Mucosa of gallbladder (tissue), 1 donor: ENCODE data around the gene ITSN1. TPM values are rescaled to one million over a fixed set of nuclear protein-coding genes. Genes with fewer than 3 reads are reported as not detected.
"Not testable (repeated sequence)": the region's sequence is repeated elsewhere in the genome, so short reads cannot be mapped to it uniquely, and the experiment has no call there.

Experiments used
- DNase-seq: peaks from one replicate; pipeline ENCODE4 v3.0.0-alpha.2; 2020; ENCODE audit warnings: low spot score
- total RNA-seq: library from RNA; stranded (reverse); gene quantifications from one replicate; pipeline ENCODE4 v1.2.1, GENCODE V29; 2021
- donor health status: DM: no; HTN: no; CAD: no.

ITSN1 gene
- total RNA-seq, 1 donor from 2014 or later, result 48.0 TPM

GRCh38 chr21:33651965-33652680 is 9.8 kb downstream of the ITSN1 start:
- no peak for DNase-seq

GRCh38 chr21:33654412-33654811 is 12.1 kb downstream of the ITSN1 start:
- no peak for DNase-seq

GRCh38 chr21:33655588-33656221 is 13.4 kb downstream of the ITSN1 start:
- peak; percentile 55 for DNase-seq

- no peak for DNase-seq
Measured at GRCh38 chr21:33657124-33657820, 15.0 kb downstream of the ITSN1 start.

- no peak for DNase-seq
Measured at GRCh38 chr21:33658919-33659567, 16.7 kb downstream of the ITSN1 start.

- no peak for DNase-seq
Measured at GRCh38 chr21:33659568-33659949, 17.3 kb downstream of the ITSN1 start.

GRCh38 chr21:33660406-33660805 is 18.1 kb downstream of the ITSN1 start:
- no peak for DNase-seq

GRCh38 chr21:33661146-33661545 is 18.8 kb downstream of the ITSN1 start:
- DNase-seq, result no peak

- DNase-seq, result no peak
Measured at GRCh38 chr21:33662046-33662445, 19.7 kb downstream of the ITSN1 start.

GRCh38 chr21:33663241-33663640 is 20.9 kb downstream of the ITSN1 start:
- no peak for DNase-seq

- DNase-seq, result no peak
Measured at GRCh38 chr21:33664135-33664534, 21.8 kb downstream of the ITSN1 start.

GRCh38 chr21:33666153-33666552 is 23.9 kb downstream of the ITSN1 start:
- no peak for DNase-seq

GRCh38 chr21:33667636-33668035 is 25.3 kb downstream of the ITSN1 start:
- DNase-seq, result no peak

GRCh38 chr21:33668180-33668579 is 25.9 kb downstream of the ITSN1 start:
- no peak for DNase-seq

GRCh38 chr21:33668620-33669019 is 26.3 kb downstream of the ITSN1 start:
- DNase-seq, result no peak

GRCh38 chr21:33670076-33670978 is 28.0 kb downstream of the ITSN1 start:
- DNase-seq, result no peak

GRCh38 chr21:33673473-33673872 is 31.2 kb downstream of the ITSN1 start:
- no peak for DNase-seq

GRCh38 chr21:33674226-33674625 is 31.9 kb downstream of the ITSN1 start:
- DNase-seq, result no peak

GRCh38 chr21:33676666-33677065 is 34.4 kb downstream of the ITSN1 start:
- not testable (repeated sequence) for DNase-seq

- no peak for DNase-seq
Measured at GRCh38 chr21:33677450-33677849, 35.1 kb downstream of the ITSN1 start.

- no peak for DNase-seq
Measured at GRCh38 chr21:33680870-33681269, 38.6 kb downstream of the ITSN1 start.
